GM06990 (cell line): ENCODE data around the gene HMCN2.

Experiments
- DNase-seq: peaks from one replicate; pipeline ENCODE4 v3.0.0-alpha.2; 2011; ENCODE audit not compliant: insufficient read length; ENCODE audit errors: extremely low read depth
- H3K27me3 ChIP-seq: replicated peaks from 2 replicates; pipeline ENCODE4 v1.6.0; 2011; ENCODE audit warnings: low read length; ENCODE audit not compliant: control insufficient read depth, insufficient read depth
- H3K36me3 ChIP-seq: 2 replicates; pipeline ENCODE4 v1.5.1; 2011; ENCODE audit warnings: low read length; ENCODE audit not compliant: control insufficient read depth, insufficient read depth
- H3K4me3 ChIP-seq: replicated peaks from 2 replicates; pipeline ENCODE4 v1.5.1; 2011; ENCODE audit warnings: low read depth, mild to moderate bottlenecking, control low read depth, low read length
- TF ChIP-seq, protein P1 (sequence below): IDR thresholded peaks from 2 replicates; pipeline ENCODE4 v1.5.1; 2011; ENCODE audit warnings: low read length, control low read depth, mild to moderate bottlenecking, inconsistent platforms; ENCODE audit not compliant: insufficient read depth, poor library complexity, severe bottlenecking

HMCN2 gene

DNA sequence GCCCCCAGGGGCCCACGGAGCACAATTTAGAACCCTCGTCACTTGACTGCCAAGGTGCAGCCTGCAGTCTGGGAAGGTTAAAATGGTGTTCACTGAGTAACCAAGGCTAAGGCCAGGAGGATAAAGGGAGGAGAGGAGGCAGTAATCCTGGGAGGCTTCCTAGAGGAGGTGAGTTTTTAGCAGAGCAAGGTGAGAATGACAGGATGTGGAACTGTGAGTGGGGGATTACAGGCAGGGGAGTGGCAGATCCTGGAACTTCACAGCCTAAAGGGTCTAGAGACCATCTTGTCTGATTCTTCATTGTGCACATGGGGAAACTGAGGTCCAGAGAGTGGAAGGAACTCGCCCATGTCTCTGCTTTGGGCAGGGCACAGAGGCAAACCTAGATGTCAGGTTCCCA, 136.7 kb downstream of the HMCN2 start:
- H3K4me3 ChIP-seq: no peak overlapping the region
- no peak for DNase-seq
- TF ChIP-seq, protein P1, sequence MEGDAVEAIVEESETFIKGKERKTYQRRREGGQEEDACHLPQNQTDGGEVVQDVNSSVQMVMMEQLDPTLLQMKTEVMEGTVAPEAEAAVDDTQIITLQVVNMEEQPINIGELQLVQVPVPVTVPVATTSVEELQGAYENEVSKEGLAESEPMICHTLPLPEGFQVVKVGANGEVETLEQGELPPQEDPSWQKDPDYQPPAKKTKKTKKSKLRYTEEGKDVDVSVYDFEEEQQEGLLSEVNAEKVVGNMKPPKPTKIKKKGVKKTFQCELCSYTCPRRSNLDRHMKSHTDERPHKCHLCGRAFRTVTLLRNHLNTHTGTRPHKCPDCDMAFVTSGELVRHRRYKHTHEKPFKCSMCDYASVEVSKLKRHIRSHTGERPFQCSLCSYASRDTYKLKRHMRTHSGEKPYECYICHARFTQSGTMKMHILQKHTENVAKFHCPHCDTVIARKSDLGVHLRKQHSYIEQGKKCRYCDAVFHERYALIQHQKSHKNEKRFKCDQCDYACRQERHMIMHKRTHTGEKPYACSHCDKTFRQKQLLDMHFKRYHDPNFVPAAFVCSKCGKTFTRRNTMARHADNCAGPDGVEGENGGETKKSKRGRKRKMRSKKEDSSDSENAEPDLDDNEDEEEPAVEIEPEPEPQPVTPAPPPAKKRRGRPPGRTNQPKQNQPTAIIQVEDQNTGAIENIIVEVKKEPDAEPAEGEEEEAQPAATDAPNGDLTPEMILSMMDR: no peak
- no peaks in the 10 kb centered on the region for H3K36me3 ChIP-seq
- no peaks in the 10 kb centered on the region; the same call in none of the 2 replicates for H3K27me3 ChIP-seq

DNA sequence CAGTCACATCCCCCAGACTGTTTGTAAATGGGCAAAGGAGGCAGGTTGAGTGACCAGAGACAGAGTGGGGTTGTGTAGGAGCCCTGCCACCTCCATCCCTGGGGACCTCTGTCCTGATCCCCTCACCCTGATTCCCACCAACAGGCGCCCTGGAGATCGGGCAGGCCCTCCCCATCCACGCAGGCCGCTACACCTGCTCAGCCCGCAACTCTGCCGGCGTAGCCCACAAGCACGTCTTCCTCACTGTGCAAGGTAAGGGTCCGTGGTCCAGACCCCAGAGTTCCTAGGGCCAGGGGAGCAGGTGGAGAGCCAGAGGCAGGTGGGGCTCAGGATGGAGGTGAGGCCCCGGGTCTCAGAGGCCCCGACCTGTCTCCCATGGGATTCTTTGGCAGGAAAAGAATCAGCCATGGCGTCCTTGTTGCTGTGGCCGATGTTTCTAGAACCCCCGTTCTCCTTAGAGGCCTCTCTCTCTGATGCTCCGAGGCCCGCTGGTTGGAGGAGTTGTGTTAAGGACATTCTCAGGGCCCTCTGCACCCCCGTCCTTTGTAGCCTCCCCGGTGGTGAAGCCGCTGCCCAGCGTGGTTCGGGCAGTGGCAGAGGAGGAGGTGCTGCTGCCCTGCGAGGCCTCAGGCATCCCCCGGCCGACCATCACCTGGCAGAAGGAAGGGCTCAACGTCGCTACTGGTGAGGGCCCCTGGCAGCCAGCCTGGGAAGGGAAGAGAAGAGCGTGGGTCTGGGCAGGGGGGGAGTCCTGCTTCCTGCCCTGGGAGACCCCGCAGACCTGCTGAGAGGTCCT, 137.3 kb downstream of the HMCN2 start:
- no peaks in the 10 kb centered on the region for H3K36me3 ChIP-seq
- TF ChIP-seq, protein P1: no peak
- H3K4me3 ChIP-seq: no peak overlapping the region
- H3K27me3 ChIP-seq: no peaks in the 10 kb centered on the region; the same call in none of the 2 replicates
- DNase-seq: no peak

DNA sequence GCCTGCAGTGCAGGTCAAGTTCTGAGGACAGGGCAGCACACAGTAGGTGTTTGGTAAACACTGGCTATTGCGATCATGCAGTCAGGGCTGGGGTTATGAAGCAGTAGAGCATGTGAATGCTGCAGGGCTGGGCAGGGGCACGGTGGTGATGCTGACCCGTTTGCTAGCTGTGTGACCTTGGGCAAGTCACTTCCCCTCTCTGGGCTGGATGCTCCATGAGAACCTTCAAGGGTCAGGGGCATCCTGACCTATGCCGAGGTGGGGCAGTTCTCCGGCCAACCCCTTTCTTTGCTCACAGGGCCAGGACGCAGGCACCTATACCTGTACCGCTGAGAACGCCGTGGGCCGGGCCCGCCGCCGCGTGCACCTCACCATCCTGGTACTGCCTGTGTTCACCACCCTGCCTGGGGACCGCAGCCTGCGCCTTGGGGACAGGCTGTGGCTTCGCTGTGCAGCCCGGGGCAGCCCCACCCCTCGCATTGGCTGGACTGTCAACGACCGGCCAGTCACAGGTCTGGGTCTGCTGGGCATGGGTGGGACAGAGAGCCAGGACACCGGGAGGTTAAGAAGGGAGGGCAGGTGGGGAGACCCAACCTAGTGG, 140.2 kb downstream of the HMCN2 start:
- Histone ChIP-seq H3K4me3 (no peak overlapping the region), H3K36me3 (no peaks in the 10 kb centered on the region), H3K27me3 (no peaks in the 10 kb centered on the region; the same call in none of the 2 replicates)
- TF ChIP-seq, protein P1: no peak
- no peak for DNase-seq

DNA sequence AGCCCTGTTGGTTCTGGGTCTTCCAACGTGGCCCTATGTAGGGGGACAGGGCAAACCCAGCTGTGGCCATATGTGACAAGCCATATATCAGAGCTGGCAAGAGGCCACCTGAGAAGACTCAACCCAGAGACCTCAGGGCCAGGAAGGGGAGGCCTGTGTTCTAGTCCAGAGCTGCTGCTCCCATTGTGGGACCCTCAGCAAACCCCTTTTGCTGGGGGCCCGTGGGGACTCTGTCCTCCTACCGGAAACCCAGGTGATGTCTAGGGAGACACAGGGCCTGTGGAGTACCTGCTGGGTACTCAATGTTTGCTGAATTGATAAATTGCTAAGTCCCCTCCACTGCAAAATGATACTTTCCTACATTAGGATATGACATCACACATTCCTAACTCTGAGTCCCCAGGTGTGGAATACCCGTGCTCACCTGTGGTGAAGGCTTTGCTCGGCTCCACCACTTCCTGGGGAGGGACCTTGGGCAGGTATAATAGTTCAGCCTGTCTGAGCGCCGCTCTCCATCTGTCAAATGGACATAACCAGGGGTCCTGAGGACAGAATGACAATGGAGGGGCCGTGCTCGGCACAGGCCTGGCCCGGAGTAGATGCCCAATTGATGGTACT, 140.8 kb downstream of the HMCN2 start:
- TF ChIP-seq, protein P1: no peak
- H3K4me3 ChIP-seq: no peak overlapping the region
- no peaks in the 10 kb centered on the region; the same call in none of the 2 replicates for H3K27me3 ChIP-seq
- DNase-seq: no peak
- no peaks in the 10 kb centered on the region for H3K36me3 ChIP-seq

DNA sequence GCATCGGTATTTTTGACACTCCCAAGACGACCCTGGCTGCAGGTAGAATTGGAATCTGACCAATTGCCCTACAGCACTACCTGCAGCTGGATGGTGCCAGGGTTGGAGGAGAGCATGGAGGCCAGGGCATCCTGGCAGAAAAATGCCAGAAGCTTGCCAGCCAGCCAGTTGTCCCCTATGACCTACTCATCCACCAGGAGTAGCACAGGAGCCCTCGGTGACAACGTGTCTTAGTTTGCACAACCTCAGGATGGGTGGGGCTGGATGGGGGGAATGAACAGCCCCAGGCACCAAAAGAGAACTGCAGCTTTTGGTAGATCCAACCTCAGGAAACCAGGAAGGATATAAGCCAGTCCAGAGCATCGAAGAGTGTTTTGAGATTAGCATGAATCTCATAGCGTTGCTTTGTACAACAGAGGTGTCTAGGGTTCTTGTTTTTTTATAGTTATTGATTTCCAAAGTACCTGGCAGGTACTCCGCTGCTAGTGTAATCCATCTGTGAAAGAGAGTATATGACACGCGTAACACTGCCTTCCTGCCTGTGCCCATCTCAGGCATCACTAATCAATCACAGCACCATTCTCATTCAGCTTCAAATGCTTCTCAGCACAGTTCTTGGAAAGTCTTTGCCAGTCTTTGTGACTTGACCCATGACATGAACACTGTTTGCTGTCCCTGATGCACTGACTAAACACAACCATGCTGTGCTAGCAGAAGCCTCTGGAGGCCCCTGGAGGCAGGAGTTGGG, 142.5 kb downstream of the HMCN2 start:
- Histone ChIP-seq H3K4me3 (no peak overlapping the region), H3K36me3 (no peaks in the 10 kb centered on the region), H3K27me3 (no peaks in the 10 kb centered on the region; the same call in 1 of the 2 replicates)
- no peak for DNase-seq
- TF ChIP-seq, protein P1: no peak
